ENCODE results near the gene KCNG2. TPM values are rescaled to one million over a fixed set of nuclear protein-coding genes. Genes with fewer than 3 reads are reported as not detected.

KCNG2 gene
- total and polyA plus RNA-seq, 2 experiments from 2014 or later, result 0.15 TPM; not detected in 1

GRCh38 chr18:79796531-79797405 is 970 bp upstream of the KCNG2 start:
- Histone ChIP-seq H3K4me3 (no peak overlapping the region), H3K4me1 (ENCODE audit: low read depth) (peaks cover 3% of the 10 kb centered on the region), H3K27ac (no peak overlapping the region), H3K27me3 (peaks cover 87% of the 10 kb centered on the region), H3K36me3 (no peaks in the 10 kb centered on the region), H3K9me3 (ENCODE audit: low read depth) (no peaks in the 10 kb centered on the region)
- DNase-seq (ENCODE audit: low read depth in 1 of 2, low spot score in 1 of 2), result peak in 1 of 2 donors; percentile 73
- TF ChIP-seq, protein P1, sequence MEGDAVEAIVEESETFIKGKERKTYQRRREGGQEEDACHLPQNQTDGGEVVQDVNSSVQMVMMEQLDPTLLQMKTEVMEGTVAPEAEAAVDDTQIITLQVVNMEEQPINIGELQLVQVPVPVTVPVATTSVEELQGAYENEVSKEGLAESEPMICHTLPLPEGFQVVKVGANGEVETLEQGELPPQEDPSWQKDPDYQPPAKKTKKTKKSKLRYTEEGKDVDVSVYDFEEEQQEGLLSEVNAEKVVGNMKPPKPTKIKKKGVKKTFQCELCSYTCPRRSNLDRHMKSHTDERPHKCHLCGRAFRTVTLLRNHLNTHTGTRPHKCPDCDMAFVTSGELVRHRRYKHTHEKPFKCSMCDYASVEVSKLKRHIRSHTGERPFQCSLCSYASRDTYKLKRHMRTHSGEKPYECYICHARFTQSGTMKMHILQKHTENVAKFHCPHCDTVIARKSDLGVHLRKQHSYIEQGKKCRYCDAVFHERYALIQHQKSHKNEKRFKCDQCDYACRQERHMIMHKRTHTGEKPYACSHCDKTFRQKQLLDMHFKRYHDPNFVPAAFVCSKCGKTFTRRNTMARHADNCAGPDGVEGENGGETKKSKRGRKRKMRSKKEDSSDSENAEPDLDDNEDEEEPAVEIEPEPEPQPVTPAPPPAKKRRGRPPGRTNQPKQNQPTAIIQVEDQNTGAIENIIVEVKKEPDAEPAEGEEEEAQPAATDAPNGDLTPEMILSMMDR (IDR thresholded peaks at IDR 0.05; ENCODE audit: low read depth, low read length), result no peak

- TF ChIP-seq, protein P1 (IDR thresholded peaks at IDR 0.05; ENCODE audit: low read depth, low read length), result no peak
- Histone ChIP-seq H3K4me3 (peak overlapping the region; percentile 33), H3K27ac (no peak overlapping the region), H3K9me3 (ENCODE audit: low read depth) (no peaks in the 10 kb centered on the region), H3K27me3 (peaks cover 83% of the 10 kb centered on the region), H3K36me3 (no peaks in the 10 kb centered on the region), H3K4me1 (ENCODE audit: low read depth) (peaks cover 3% of the 10 kb centered on the region)
- peak in 1 of 2 donors; percentile 15 for DNase-seq (ENCODE audit: low read depth in 1 of 2, low spot score in 1 of 2)
These were observed 734 bp downstream of the KCNG2 start for GRCh38 chr18:79798346-79798998.

DNA sequence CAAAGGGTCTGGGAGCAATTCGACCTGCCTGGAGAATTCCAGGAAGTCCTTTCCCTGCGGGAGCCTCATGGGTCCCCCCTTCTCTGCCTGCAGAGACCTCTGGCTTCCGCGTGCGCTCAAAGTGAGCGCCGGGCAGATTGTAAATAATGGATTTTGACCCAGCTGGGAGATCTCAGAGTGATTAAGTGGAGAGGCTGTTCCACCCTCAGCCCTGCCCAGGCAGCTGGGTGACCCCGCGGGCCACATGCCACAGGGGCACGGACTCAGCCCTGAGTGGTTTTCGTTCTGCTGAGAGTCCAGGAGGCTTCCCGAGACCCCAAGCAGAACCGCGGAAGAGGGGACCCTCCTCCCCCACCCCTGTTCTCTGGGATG is 1.2 kb downstream of the KCNG2 start:
- Histone ChIP-seq H3K27me3 (peaks cover 77% of the 10 kb centered on the region), H3K4me3 (peak overlapping the region; percentile 33), H3K9me3 (ENCODE audit: low read depth) (no peaks in the 10 kb centered on the region), H3K4me1 (ENCODE audit: low read depth) (peaks cover 3% of the 10 kb centered on the region), H3K36me3 (no peaks in the 10 kb centered on the region), H3K27ac (no peak overlapping the region)
- peak in 1 of 2 donors; percentile 21 for DNase-seq (ENCODE audit: low read depth in 1 of 2, low spot score in 1 of 2)
- TF ChIP-seq, protein P1 (IDR thresholded peaks at IDR 0.05; ENCODE audit: low read depth, low read length), result no peak

GRCh38 chr18:79799619-79800370 is 2.1 kb downstream of the KCNG2 start:
- Histone ChIP-seq H3K27me3 (peaks cover 75% of the 10 kb centered on the region), H3K9me3 (ENCODE audit: low read depth) (no peaks in the 10 kb centered on the region), H3K36me3 (no peaks in the 10 kb centered on the region), H3K27ac (no peak overlapping the region), H3K4me1 (ENCODE audit: low read depth) (peaks cover 3% of the 10 kb centered on the region), H3K4me3 (no peak overlapping the region)
- peak in 1 of 2 donors; percentile 12 for DNase-seq (ENCODE audit: low read depth in 1 of 2, low spot score in 1 of 2)
- TF ChIP-seq, protein P1 (IDR thresholded peaks at IDR 0.05; ENCODE audit: low read depth, low read length), result no peak

DNA sequence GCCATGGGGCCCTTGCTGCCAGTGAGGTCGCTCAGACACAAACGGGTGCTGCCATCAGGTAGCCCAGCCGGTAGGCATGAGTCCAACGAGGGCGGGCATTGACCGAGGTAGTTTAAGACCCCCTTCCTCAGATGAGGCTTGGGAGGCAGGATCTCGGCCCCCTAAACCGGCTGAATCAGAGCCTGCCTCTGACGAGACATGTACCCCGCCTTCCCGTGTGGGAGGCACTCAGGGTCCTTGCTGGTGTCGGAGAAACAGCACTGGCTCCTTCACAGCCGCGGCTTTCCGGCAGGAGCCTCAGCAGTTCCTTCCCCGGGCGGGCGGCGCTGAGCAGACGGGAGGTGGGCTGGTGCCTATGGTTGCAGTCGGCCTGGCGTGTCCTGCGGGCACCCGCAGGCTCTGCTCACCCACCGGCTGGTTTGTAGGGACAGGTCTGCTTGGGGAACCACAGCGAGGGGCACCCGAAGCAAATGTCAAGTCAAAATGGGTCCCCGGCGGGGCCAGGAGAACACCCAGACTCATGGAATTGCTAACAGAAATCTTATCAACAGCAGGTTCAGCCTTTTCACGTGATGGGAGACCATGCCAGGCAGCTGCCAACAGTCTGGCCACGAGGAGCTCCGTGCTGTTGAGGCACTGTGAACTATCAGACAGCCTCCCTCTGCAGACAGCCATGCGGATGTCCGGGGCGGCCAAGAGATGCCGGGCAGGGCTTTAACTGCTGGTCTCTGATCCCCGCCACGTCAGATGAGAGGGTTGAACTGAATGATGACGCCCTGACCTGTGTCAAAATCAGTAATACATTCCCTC is 2.8 kb downstream of the KCNG2 start:
- DNase-seq (ENCODE audit: low read depth in 1 of 2, low spot score in 1 of 2), result no peak
- TF ChIP-seq, protein P1 (IDR thresholded peaks at IDR 0.05; ENCODE audit: low read depth, low read length), result no peak

More for the DNA sequence above, 2.8 kb downstream of the KCNG2 start:
- Histone ChIP-seq H3K27me3 (peaks cover 72% of the 10 kb centered on the region), H3K4me1 (ENCODE audit: low read depth) (peaks cover 3% of the 10 kb centered on the region), H3K9me3 (ENCODE audit: low read depth) (no peaks in the 10 kb centered on the region), H3K4me3 (no peak overlapping the region), H3K36me3 (no peaks in the 10 kb centered on the region), H3K27ac (no peak overlapping the region)
